WTC11 (cell line): ENCODE measurements around the gene ATP6V1G2.

Experiments
- MAX ChIP-seq: sonication (generic); formaldehyde crosslinking; IDR thresholded peaks from 2 replicates; pipeline ENCODE4 v1.8.0; 2022; ENCODE audit warnings: mild to moderate bottlenecking, missing genetic modification reagents
- OVOL2 ChIP-seq: fragments of 250-450 bp; sonication (Bioruptor Pico); IDR thresholded peaks from 2 replicates; pipeline ENCODE4 v1.9.0; 2021; ENCODE audit warnings: mild to moderate bottlenecking, borderline replicate concordance
- ZNF121 ChIP-seq: sonication (generic); formaldehyde crosslinking; IDR thresholded peaks from 2 replicates; pipeline ENCODE4 v1.8.0; 2023; ENCODE audit warnings: missing genetic modification reagents
- TF ChIP-seq, protein P1 (sequence below): fragments of 200-600 bp; IDR thresholded peaks from 2 replicates; pipeline ENCODE4 v1.8.0; 2022; ENCODE audit warnings: antibody characterized with exemption
- TF ChIP-seq, protein P2 (sequence below): fragments of 250-450 bp; sonication (Bioruptor Pico); IDR thresholded peaks from 2 replicates; pipeline ENCODE4 v2.1.2; 2022; ENCODE audit warnings: mild to moderate bottlenecking, moderate library complexity

- TF ChIP-seq, protein P1, sequence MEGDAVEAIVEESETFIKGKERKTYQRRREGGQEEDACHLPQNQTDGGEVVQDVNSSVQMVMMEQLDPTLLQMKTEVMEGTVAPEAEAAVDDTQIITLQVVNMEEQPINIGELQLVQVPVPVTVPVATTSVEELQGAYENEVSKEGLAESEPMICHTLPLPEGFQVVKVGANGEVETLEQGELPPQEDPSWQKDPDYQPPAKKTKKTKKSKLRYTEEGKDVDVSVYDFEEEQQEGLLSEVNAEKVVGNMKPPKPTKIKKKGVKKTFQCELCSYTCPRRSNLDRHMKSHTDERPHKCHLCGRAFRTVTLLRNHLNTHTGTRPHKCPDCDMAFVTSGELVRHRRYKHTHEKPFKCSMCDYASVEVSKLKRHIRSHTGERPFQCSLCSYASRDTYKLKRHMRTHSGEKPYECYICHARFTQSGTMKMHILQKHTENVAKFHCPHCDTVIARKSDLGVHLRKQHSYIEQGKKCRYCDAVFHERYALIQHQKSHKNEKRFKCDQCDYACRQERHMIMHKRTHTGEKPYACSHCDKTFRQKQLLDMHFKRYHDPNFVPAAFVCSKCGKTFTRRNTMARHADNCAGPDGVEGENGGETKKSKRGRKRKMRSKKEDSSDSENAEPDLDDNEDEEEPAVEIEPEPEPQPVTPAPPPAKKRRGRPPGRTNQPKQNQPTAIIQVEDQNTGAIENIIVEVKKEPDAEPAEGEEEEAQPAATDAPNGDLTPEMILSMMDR: no peak
- TF ChIP-seq ZNF121 (CRISPR knock-in tag) (no peak), OVOL2 (CRISPR knock-in tag) (no peak), MAX (no peak)
- TF ChIP-seq, protein P2, sequence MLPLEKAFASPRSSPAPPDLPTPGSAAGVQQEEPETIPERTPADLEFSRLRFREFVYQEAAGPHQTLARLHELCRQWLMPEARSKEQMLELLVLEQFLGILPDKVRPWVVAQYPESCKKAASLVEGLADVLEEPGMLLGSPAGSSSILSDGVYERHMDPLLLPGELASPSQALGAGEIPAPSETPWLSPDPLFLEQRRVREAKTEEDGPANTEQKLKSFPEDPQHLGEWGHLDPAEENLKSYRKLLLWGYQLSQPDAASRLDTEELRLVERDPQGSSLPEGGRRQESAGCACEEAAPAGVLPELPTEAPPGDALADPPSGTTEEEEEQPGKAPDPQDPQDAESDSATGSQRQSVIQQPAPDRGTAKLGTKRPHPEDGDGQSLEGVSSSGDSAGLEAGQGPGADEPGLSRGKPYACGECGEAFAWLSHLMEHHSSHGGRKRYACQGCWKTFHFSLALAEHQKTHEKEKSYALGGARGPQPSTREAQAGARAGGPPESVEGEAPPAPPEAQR: no peak
Observed at GRCh38 chr6:31582230-31582643, 35.8 kb upstream of the ATP6V1G2 start, which contains the start of gene LTB.
